Sigmoid colon (tissue), 4 donors: ENCODE measurements around the gene CYB5R4.

Experiments
- CTCF ChIP-seq, 4 experiments: fragments of 450-650 bp in 3 of 4; fragments of 200-600 bp in 1 of 4; IDR thresholded peaks; one replicate each; pipeline ENCODE4 v1.5.1; 2016 to 2019; ENCODE audit warnings: antibody characterized with exemption in 4 of 4, mild to moderate bottlenecking in 3 of 4, moderate library complexity in 2 of 4
- EP300 ChIP-seq, 4 donors: sonication (generic); formaldehyde crosslinking; IDR thresholded peaks; one replicate each; pipeline ENCODE4 v1.6.1; 2017; ENCODE audit warnings: antibody characterized with exemption in 4 of 4
- POLR2A ChIP-seq, 2 donors: fragments of 450-650 bp; IDR thresholded peaks; one replicate each; pipeline ENCODE4 v1.6.1; 2016; ENCODE audit warnings: antibody characterized with exemption in 2 of 2, mild to moderate bottlenecking in 2 of 2, moderate library complexity in 2 of 2

GRCh38 chr6:83860359-83860755, 868 bp downstream of the CYB5R4 start:
- TF ChIP-seq POLR2A (IDR thresholded peaks at IDR 0.05) (no peak), CTCF (IDR thresholded peaks at IDR 0.05) (no peak), EP300 (IDR thresholded peaks at IDR 0.05) (no peak)
